Mononuclear cell (primary cell): ENCODE results near the gene PDGFB. TPM values are rescaled to one million over a fixed set of nuclear protein-coding genes. Genes with fewer than 3 reads are reported as not detected.
A peak's percentile ranks its signal among the peaks of the same experiment; 100 is the strongest.

ENCODE experiments used
- H3K27me3 ChIP-seq: 2 replicates; pipeline ENCODE4 v1.6.0; 2011; ENCODE audit warnings: low read length, control low read depth; ENCODE audit not compliant: insufficient read depth
- H3K4me1 ChIP-seq: 2 replicates; pipeline ENCODE4 v1.5.1; 2011; ENCODE audit warnings: mild to moderate bottlenecking, low read length, control low read depth; ENCODE audit not compliant: insufficient read depth
- H3K4me3 ChIP-seq: 2 replicates; pipeline ENCODE4 v1.5.1; 2011; ENCODE audit warnings: mild to moderate bottlenecking, low read length, moderate library complexity
- H3K9me3 ChIP-seq: 2 replicates; pipeline ENCODE4 v1.5.1; 2011; ENCODE audit warnings: low read depth, mild to moderate bottlenecking, control low read depth, low read length
- total RNA-seq: library from RNA; depleted of rRNA; stranded (reverse); fragments of >200 nt; gene quantifications from one replicate; pipeline ENCODE4 v1.2.3, GENCODE V29; 2012

The PDGFB gene
- 1.2 TPM for total RNA-seq

GRCh38 chr22:39244496-39245129, at the start of gene PDGFB:
Gene PDGFB (minus strand): TSS chr22:39244982. CDS start chr22:39243963, 1,019 bp downstream.
- peaks cover 49% of the 10 kb centered on the region for H3K27me3 ChIP-seq
- H3K9me3 ChIP-seq, result no peaks in the 10 kb centered on the region
- peaks cover 42% of the 10 kb centered on the region for H3K4me1 ChIP-seq
- H3K4me3 ChIP-seq, result peak within 1 kb of the TSS; percentile 6

GRCh38 chr22:39293766-39294368, 49.1 kb upstream of the PDGFB start:
- Histone ChIP-seq H3K4me3 (no peak overlapping the region), H3K4me1 (peaks cover 12% of the 10 kb centered on the region), H3K9me3 (no peaks in the 10 kb centered on the region), H3K27me3 (no peaks in the 10 kb centered on the region)

- Histone ChIP-seq H3K9me3 (no peaks in the 10 kb centered on the region), H3K4me1 (peaks cover 21% of the 10 kb centered on the region), H3K4me3 (no peak overlapping the region), H3K27me3 (no peaks in the 10 kb centered on the region)
Observed at GRCh38 chr22:39292561-39293074, 47.8 kb upstream of the PDGFB start.

- H3K4me1 ChIP-seq, result peaks cover 27% of the 10 kb centered on the region
- H3K4me3 ChIP-seq, result no peak overlapping the region
Observed at GRCh38 chr22:39292031-39292462, 47.3 kb upstream of the PDGFB start.

GRCh38 chr22:39291523-39291922, 46.7 kb upstream of the PDGFB start:
- peaks cover 32% of the 10 kb centered on the region for H3K4me1 ChIP-seq
- no peaks in the 10 kb centered on the region for H3K27me3 ChIP-seq
- no peak overlapping the region for H3K4me3 ChIP-seq
- H3K9me3 ChIP-seq, result no peaks in the 10 kb centered on the region

More at GRCh38 chr22:39292031-39292462, 47.3 kb upstream of the PDGFB start:
- H3K9me3 ChIP-seq, result no peaks in the 10 kb centered on the region
- H3K27me3 ChIP-seq, result no peaks in the 10 kb centered on the region

GRCh38 chr22:39290724-39291161, 46.0 kb upstream of the PDGFB start:
- Histone ChIP-seq H3K4me3 (no peak overlapping the region), H3K9me3 (no peaks in the 10 kb centered on the region), H3K27me3 (no peaks in the 10 kb centered on the region), H3K4me1 (peaks cover 40% of the 10 kb centered on the region)

- Histone ChIP-seq H3K4me1 (peaks cover 40% of the 10 kb centered on the region), H3K4me3 (no peak overlapping the region), H3K9me3 (no peaks in the 10 kb centered on the region), H3K27me3 (no peaks in the 10 kb centered on the region)
Observed at GRCh38 chr22:39289975-39290720, 45.4 kb upstream of the PDGFB start.

- no peaks in the 10 kb centered on the region for H3K9me3 ChIP-seq
- H3K4me3 ChIP-seq, result no peak overlapping the region
- H3K4me1 ChIP-seq, result peaks cover 40% of the 10 kb centered on the region
- no peaks in the 10 kb centered on the region for H3K27me3 ChIP-seq
Observed at GRCh38 chr22:39289533-39289932, 44.8 kb upstream of the PDGFB start.

GRCh38 chr22:39288135-39288898, 43.5 kb upstream of the PDGFB start:
- no peak overlapping the region for H3K4me3 ChIP-seq
- H3K9me3 ChIP-seq, result no peaks in the 10 kb centered on the region
- no peaks in the 10 kb centered on the region for H3K27me3 ChIP-seq
- peaks cover 40% of the 10 kb centered on the region for H3K4me1 ChIP-seq

- H3K4me1 ChIP-seq, result peaks cover 43% of the 10 kb centered on the region
- H3K4me3 ChIP-seq, result no peak overlapping the region
- H3K9me3 ChIP-seq, result no peaks in the 10 kb centered on the region
- no peaks in the 10 kb centered on the region for H3K27me3 ChIP-seq
Observed at GRCh38 chr22:39287076-39287725, 42.4 kb upstream of the PDGFB start.

GRCh38 chr22:39284983-39285382, 40.2 kb upstream of the PDGFB start:
- H3K4me1 ChIP-seq, result peaks cover 47% of the 10 kb centered on the region
- H3K27me3 ChIP-seq, result no peaks in the 10 kb centered on the region

GRCh38 chr22:39284142-39284980, 39.6 kb upstream of the PDGFB start:
- Histone ChIP-seq H3K9me3 (no peaks in the 10 kb centered on the region), H3K4me1 (peaks cover 47% of the 10 kb centered on the region), H3K4me3 (no peak overlapping the region), H3K27me3 (no peaks in the 10 kb centered on the region)

More at GRCh38 chr22:39284983-39285382, 40.2 kb upstream of the PDGFB start:
- Histone ChIP-seq H3K4me3 (no peak overlapping the region), H3K9me3 (no peaks in the 10 kb centered on the region)

GRCh38 chr22:39283322-39284141, 38.8 kb upstream of the PDGFB start:
- Histone ChIP-seq H3K4me3 (no peak overlapping the region), H3K27me3 (no peaks in the 10 kb centered on the region), H3K4me1 (peaks cover 47% of the 10 kb centered on the region), H3K9me3 (no peaks in the 10 kb centered on the region)
